Measurements from ENCODE around the gene PRKAG1. TPM values are rescaled to one million over a fixed set of nuclear protein-coding genes. Genes with fewer than 3 reads are reported as not detected.

PRKAG1 gene
- total RNA-seq, 4 donors from 2014 or later: 52.0 to 70.6 (median 64.3) TPM

DNA sequence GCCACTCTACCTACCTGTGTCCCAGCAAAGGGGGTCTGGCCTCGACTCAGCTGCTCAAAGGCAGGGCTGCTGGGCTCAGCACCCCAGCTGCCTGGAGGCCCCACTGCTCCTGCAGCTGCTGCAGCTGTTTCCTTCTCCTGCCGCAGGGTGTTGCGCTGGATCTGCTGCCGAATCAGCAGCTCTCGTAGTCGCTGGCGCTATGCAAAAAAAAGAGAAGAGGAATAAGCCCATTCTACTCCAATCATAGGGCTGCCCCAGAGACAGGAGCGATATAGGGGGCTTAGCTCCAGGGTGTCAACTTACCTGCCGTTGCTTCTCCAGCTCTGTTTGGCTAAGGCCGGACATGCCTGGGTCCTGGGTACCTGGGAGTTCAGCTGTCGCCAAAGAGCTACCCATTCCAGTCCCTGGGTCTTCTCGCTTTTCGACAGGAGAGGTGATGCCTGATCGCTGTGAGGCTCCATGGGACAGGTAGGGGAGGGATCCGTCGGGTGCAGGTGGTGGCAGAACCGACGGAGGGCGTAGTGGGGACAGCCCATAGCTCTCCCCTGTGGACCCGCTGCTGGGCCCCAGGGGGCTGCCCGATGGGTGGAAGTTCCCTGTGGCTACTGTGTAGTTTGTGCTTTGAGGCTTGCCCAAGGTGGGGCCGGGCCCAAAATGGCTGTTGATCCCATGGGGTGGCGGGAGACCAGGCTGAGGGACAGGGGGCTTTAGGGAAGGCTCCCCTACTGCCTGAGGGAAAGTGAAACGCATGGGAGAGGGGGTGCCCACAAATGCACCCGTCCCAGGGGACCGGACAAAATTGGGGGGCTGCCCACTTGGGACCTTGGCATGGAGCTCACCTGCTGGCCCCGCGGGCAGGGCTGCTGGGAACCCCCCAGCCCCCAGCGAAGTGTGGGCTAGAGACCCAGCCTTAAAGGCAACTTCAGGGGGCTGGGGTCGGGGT is 21.1 kb upstream of the PRKAG1 start:
- Histone ChIP-seq H3K9me3 (no peaks in the 10 kb centered on the region), H3K36me3 (peaks cover 71 to 99% (median 92%) of the 10 kb centered on the region in 4 donors), H3K27ac (replicated peaks in 1 of 4) (no peak overlapping the region), H3K4me1 (no peaks in the 10 kb centered on the region), H3K27me3 (no peaks in the 10 kb centered on the region), H3K4me3 (no peak overlapping the region)
- no peak for TF ChIP-seq POLR2A (IDR thresholded peaks at IDR 0.05; ENCODE audit: low read depth)
- TF ChIP-seq, protein P1, sequence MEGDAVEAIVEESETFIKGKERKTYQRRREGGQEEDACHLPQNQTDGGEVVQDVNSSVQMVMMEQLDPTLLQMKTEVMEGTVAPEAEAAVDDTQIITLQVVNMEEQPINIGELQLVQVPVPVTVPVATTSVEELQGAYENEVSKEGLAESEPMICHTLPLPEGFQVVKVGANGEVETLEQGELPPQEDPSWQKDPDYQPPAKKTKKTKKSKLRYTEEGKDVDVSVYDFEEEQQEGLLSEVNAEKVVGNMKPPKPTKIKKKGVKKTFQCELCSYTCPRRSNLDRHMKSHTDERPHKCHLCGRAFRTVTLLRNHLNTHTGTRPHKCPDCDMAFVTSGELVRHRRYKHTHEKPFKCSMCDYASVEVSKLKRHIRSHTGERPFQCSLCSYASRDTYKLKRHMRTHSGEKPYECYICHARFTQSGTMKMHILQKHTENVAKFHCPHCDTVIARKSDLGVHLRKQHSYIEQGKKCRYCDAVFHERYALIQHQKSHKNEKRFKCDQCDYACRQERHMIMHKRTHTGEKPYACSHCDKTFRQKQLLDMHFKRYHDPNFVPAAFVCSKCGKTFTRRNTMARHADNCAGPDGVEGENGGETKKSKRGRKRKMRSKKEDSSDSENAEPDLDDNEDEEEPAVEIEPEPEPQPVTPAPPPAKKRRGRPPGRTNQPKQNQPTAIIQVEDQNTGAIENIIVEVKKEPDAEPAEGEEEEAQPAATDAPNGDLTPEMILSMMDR (IDR thresholded peaks at IDR 0.05): no peak
- TF ChIP-seq EP300 (IDR thresholded peaks at IDR 0.05): no peak
- no peak for TF ChIP-seq POLR2AphosphoS5 (IDR thresholded peaks at IDR 0.05)
- no peak for DNase-seq (ENCODE audit: extremely low spot score)
- intact Hi-C loops (cut with DNase I): no loop called here
- WGBS: 85% methylated on average over 27 of the region's 30 CpGs

DNA sequence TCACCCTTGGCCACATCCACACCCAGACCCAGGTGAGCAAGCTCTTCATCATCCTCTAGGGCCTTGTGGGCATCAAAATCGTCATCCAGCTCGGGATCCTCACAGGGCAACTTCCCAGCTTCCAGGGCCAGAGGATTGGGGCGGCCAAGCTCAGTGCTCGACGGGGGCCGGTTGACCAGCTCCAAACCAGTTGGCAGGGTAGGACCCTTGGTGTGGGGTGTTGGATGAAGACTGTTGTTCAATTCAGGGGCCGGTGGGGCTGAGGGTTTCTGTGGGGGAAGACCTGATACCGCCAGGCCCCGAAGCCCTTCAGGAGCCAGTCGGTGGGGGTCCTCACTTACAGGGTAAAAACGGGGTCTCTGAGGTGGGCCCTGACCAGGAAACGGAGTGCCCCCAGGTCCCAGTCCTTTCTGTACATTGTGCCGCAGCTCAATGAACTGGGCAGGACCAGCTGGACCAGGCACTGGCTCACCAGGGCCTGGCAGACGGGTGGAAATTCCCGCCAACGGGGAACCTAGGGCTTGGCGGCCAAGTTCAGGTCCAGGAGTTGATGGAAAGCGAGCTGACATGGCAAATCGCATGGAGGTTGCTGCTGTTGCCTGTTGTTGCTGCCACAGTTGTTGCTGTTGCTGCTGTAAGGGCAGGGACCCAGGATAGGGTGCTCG is 19.8 kb upstream of the PRKAG1 start:
- Histone ChIP-seq H3K4me3 (no peak overlapping the region), H3K9me3 (no peaks in the 10 kb centered on the region), H3K36me3 (peaks cover 66 to 99% (median 92%) of the 10 kb centered on the region in 4 donors), H3K27me3 (no peaks in the 10 kb centered on the region), H3K4me1 (peaks cover 0 to 10% (median 3%) of the 10 kb centered on the region in 4 donors), H3K27ac (replicated peaks in 1 of 4) (no peak overlapping the region)
- intact Hi-C loops (cut with DNase I): no loop called here
- no peak for DNase-seq (ENCODE audit: extremely low spot score)
- 88% methylated on average over 14 of the region's 20 CpGs for WGBS
- TF ChIP-seq, protein P1 (IDR thresholded peaks at IDR 0.05): no peak
- TF ChIP-seq POLR2A (IDR thresholded peaks at IDR 0.05; ENCODE audit: low read depth): no peak
- no peak for TF ChIP-seq EP300 (IDR thresholded peaks at IDR 0.05)
- no peak for TF ChIP-seq POLR2AphosphoS5 (IDR thresholded peaks at IDR 0.05)

DNA sequence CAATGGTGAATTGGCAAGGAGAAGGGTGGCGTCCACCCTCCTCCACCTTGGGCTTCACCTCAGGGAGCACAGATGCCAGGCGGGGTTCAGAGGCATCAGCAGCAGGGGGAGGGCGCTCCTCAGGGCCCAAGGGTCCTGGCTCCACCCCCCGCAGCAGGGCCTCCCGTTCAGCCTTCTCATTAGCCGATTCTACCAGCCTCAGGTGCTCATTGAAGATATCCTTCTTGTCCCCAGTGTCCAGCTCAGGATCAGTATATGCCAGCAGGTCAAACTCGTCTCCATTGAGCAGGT is 19.3 kb upstream of the PRKAG1 start:
- peaks cover 0 to 15% (median 9%) of the 10 kb centered on the region in 4 donors for H3K4me1 ChIP-seq
- peaks cover 66 to 99% (median 92%) of the 10 kb centered on the region in 4 donors for H3K36me3 ChIP-seq
- no peak overlapping the region for H3K27ac ChIP-seq (replicated peaks in 1 of 4)
- 95% methylated on average over 7 of the region's 7 CpGs for WGBS
- H3K4me3 ChIP-seq: no peak overlapping the region
- H3K27me3 ChIP-seq: no peaks in the 10 kb centered on the region
- intact Hi-C loops (cut with DNase I): no loop called here
- H3K9me3 ChIP-seq: no peaks in the 10 kb centered on the region
- no peak for TF ChIP-seq POLR2AphosphoS5 (IDR thresholded peaks at IDR 0.05)
- no peak for DNase-seq (ENCODE audit: extremely low spot score)

DNA sequence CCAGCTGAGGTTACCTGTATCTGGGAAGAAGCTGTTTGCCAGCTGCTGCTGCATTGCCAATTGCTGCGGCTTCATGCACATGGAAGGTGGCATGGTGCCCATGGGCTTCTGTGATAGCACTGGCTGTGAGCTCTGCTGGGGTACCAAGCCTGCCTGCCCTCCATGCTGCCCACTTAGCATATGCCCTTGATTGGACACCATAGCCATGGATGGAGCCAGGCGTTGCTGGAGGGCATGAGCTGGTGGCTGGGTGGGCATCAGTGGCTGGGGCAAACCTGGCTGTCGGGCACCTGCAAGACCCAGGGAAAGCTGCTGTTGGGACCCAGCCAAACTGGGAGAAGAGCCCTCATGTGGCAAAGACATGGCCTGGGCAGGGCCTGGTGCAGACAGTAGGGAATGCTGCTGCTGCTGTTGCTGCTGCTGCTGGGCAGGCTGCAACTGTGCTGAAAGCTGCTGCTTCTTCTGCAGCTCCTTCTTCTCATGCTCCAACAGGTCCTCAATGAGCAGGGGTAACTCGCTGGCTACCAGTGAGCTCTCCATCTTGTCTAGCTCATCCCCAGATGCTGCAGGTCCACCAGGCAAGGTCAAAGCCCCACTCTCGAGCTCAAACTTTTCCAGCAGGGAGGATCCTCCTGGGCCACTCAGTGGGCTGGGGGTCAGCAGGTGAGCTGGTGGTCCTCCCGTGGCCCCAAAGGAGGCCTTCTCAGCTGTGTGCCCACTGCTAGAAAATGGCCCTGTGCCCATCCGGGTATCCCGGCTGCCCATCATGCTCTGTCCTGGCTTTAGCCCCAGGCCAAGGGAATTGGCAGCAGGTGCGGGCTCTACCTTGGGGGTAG is 18.8 kb upstream of the PRKAG1 start:
- Histone ChIP-seq H3K9me3 (no peaks in the 10 kb centered on the region), H3K4me3 (no peak overlapping the region), H3K4me1 (peaks cover 0 to 21% (median 13%) of the 10 kb centered on the region in 4 donors), H3K27ac (replicated peaks in 1 of 4) (no peak overlapping the region), H3K36me3 (peaks cover 63 to 99% (median 92%) of the 10 kb centered on the region in 4 donors), H3K27me3 (no peaks in the 10 kb centered on the region)
- intact Hi-C loops (cut with DNase I): no loop called here
- WGBS: 86% methylated on average over 9 of the region's 9 CpGs
- no peak for DNase-seq (ENCODE audit: extremely low spot score)
- TF ChIP-seq POLR2AphosphoS5 (IDR thresholded peaks at IDR 0.05) (peak in 1 of 2 donors; percentile 8), POLR2A (IDR thresholded peaks at IDR 0.05; ENCODE audit: low read depth) (no peak)

DNA sequence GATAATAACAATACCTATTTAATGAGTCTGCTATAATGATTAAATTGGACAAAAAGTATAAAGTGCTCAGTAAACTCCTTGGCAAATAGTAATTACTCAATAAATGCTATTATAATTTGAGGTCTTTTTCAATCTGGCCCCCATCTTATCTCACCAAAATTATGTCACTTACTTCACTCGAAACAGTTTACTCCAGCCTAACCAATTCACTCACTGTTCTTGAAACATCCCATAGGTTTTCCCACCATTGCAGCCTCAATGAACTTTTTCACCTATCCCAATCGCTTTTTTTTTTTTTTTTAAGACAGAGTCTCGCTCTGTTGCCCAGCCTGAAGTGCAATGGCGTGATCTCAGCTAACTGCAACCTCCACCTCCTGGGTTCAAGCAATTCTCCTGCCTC is 17.5 kb upstream of the PRKAG1 start:
- DNase-seq (ENCODE audit: extremely low spot score): no peak

More for the DNA sequence above, 17.5 kb upstream of the PRKAG1 start:
- Histone ChIP-seq H3K36me3 (peaks cover 56 to 99% (median 92%) of the 10 kb centered on the region in 4 donors), H3K9me3 (no peaks in the 10 kb centered on the region), H3K27ac (replicated peaks in 1 of 4) (no peak overlapping the region), H3K27me3 (no peaks in the 10 kb centered on the region), H3K4me1 (peaks cover 0 to 28% (median 24%) of the 10 kb centered on the region in 4 donors), H3K4me3 (no peak overlapping the region)
- TF ChIP-seq POLR2A (IDR thresholded peaks at IDR 0.05; ENCODE audit: low read depth) (no peak), EP300 (IDR thresholded peaks at IDR 0.05) (no peak), POLR2AphosphoS5 (IDR thresholded peaks at IDR 0.05) (no peak)
- TF ChIP-seq, protein P1 (IDR thresholded peaks at IDR 0.05): no peak
- intact Hi-C loops (cut with DNase I): no loop called here
- WGBS: 74% methylated on average over 4 of the region's 4 CpGs
